ENCODE results near the gene C19orf73. TPM values are rescaled to one million over a fixed set of nuclear protein-coding genes. Genes with fewer than 3 reads are reported as not detected.

C19orf73 gene
- total RNA-seq, 3 donors from 2014 or later (not counting 1 experiment from before 2014, with no cell fraction given): 2.3 to 2.7 (median 2.7) TPM

DNA sequence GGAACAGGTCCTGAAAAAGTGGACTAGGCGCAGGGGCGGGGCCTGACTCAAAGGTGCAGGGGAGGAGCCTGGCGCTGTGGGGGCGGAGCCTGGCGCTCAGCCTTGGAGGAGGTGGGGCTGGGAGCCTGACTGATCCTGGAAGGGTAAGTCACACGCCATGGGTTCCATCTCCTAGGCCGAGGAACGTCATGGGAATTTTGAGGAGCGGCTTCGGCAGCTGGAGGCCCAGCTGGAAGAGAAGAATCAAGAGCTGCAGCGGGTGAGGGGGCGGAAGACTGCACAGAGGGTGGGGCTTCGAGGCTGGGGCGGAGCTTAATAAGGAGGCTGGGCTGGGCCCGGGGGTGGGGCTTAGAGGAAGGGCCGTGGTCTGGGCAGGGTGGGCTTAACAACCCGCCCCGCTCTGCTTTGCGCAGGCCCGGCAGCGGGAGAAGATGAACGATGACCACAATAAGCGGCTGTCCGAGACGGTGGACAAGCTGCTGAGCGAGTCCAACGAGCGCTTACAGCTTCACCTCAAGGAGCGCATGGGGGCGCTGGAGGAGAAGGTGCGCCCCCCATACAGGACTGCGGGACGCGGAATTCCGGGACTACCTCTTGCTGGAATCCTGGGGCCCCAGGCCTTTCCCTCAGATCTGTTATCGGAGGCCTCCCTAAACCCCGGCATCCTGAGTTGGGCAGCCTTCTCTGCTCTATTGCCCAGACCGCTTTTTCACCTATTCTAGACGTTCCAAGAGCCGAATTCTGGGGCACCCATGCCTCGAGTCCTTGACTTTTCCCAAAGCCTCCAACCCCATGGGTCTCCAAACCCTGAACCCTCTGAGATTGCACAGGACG is 14.9 kb upstream of the C19orf73 start:
- Histone ChIP-seq H3K27ac (ENCODE audit: low read length) (no peak overlapping the region), H3K4me3 (ENCODE audit: low read length) (peak overlapping the region; percentile 20), H3K4me1 (ENCODE audit: control insufficient read depth, insufficient read depth, low read length) (peaks cover 17% of the 10 kb centered on the region), H3K9me3 (ENCODE audit: control insufficient read depth, insufficient read depth, low read length) (no peaks in the 10 kb centered on the region), H3K27me3 (ENCODE audit: control insufficient read depth, insufficient read depth, low read length) (peaks cover 2% of the 10 kb centered on the region), H3K36me3 (ENCODE audit: control insufficient read depth, insufficient read depth, low read length) (no peaks in the 10 kb centered on the region)
- Mint-ChIP-seq H3K9me3 (no peaks in the 10 kb centered on the region), H3K36me3 (no peaks in the 10 kb centered on the region), H3K27ac (peak overlapping the region in 1 of 2 donors; percentile 35), H3K27me3 (ENCODE audit: low read depth in 2 of 2) (peaks cover 0 to 11% of the 10 kb centered on the region in 2 donors), H3K4me1 (peaks cover 15 to 23% of the 10 kb centered on the region in 2 donors), H3K4me3 (peak overlapping the region; percentile 79)
- no peak for TF ChIP-seq CTCF (IDR thresholded peaks at IDR 0.05)
- WGBS (ENCODE audit: insufficient coverage): 35% methylated on average over 42 of the region's 42 CpGs
- intact Hi-C loops (cut with micrococcal nuclease): no loop called here
- ATAC-seq: peak; percentile 75 to 83 (median 81)
- DNase-seq: peak in 1 of 2 donors; percentile 65

- TF ChIP-seq CTCF (IDR thresholded peaks at IDR 0.05): no peak
- H3K9me3 Mint-ChIP-seq: no peaks in the 10 kb centered on the region
- ATAC-seq: peak; percentile 20 to 28 (median 28)
- H3K27ac Mint-ChIP-seq: peak overlapping the region in 1 of 2 donors; percentile 35
- peaks cover 22 to 31% of the 10 kb centered on the region in 2 donors for H3K4me1 Mint-ChIP-seq
- 36% methylated on average over 49 of the region's 49 CpGs for WGBS (ENCODE audit: insufficient coverage)
- peak overlapping the region; percentile 79 for H3K4me3 Mint-ChIP-seq
- Histone ChIP-seq H3K27me3 (ENCODE audit: control insufficient read depth, insufficient read depth, low read length) (peaks cover 2% of the 10 kb centered on the region), H3K27ac (ENCODE audit: low read length) (no peak overlapping the region), H3K4me3 (ENCODE audit: low read length) (no peak overlapping the region), H3K36me3 (ENCODE audit: control insufficient read depth, insufficient read depth, low read length) (no peaks in the 10 kb centered on the region), H3K9me3 (ENCODE audit: control insufficient read depth, insufficient read depth, low read length) (no peaks in the 10 kb centered on the region), H3K4me1 (ENCODE audit: control insufficient read depth, insufficient read depth, low read length) (peaks cover 24% of the 10 kb centered on the region)
- H3K27me3 Mint-ChIP-seq (ENCODE audit: low read depth in 2 of 2): peaks cover 0 to 11% of the 10 kb centered on the region in 2 donors
- no peaks in the 10 kb centered on the region for H3K36me3 Mint-ChIP-seq
- intact Hi-C loops (cut with micrococcal nuclease): no loop called here
- peak in 1 of 2 donors; percentile 53 for DNase-seq
Observed at GRCh38 chr19:49132974-49133609, 14.1 kb upstream of the C19orf73 start.

DNA sequence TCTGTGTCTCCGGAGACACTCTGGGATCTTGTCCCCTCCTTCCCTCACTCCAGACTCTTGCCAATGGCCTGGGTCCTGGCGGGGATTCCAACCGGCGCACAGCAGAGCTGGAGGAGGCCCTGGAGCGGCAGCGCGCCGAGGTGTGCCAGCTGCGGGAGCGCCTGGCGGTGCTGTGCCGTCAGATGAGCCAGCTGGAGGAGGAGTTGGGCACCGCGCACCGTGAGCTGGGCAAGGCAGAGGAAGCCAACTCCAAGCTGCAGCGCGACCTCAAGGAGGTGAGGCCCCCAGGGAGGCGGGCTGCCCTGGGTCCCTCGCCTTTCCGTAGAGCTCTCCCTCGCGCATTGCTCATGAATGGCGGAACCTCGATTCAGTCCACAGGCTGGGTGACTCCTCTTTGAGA is 11.4 kb upstream of the C19orf73 start:
- Histone ChIP-seq H3K27me3 (ENCODE audit: control insufficient read depth, insufficient read depth, low read length) (peaks cover 2% of the 10 kb centered on the region), H3K36me3 (ENCODE audit: control insufficient read depth, insufficient read depth, low read length) (no peaks in the 10 kb centered on the region), H3K9me3 (ENCODE audit: control insufficient read depth, insufficient read depth, low read length) (no peaks in the 10 kb centered on the region), H3K4me3 (ENCODE audit: low read length) (no peak overlapping the region), H3K27ac (ENCODE audit: low read length) (no peak overlapping the region), H3K4me1 (ENCODE audit: control insufficient read depth, insufficient read depth, low read length) (peaks cover 31% of the 10 kb centered on the region)
- intact Hi-C loops (cut with micrococcal nuclease): no loop called here
- DNase-seq: peak in 1 of 2 donors; percentile 10
- Mint-ChIP-seq H3K27ac (no peak overlapping the region), H3K4me1 (peaks cover 23 to 36% of the 10 kb centered on the region in 2 donors), H3K36me3 (no peaks in the 10 kb centered on the region), H3K4me3 (no peak overlapping the region), H3K9me3 (no peaks in the 10 kb centered on the region), H3K27me3 (ENCODE audit: low read depth in 2 of 2) (peaks cover 0 to 7% of the 10 kb centered on the region in 2 donors)
- ATAC-seq: no peak
- WGBS (ENCODE audit: insufficient coverage): 97% methylated on average over 24 of the region's 24 CpGs
- no peak for TF ChIP-seq CTCF (IDR thresholded peaks at IDR 0.05)

Measured in natural killer cell (primary cell).